ENCODE measurements around the gene MGMT.

MGMT gene

GRCh38 chr10:129594811-129595210, 127.8 kb downstream of the MGMT start:
- no peak for DNase-seq (ENCODE audit: low read depth)

GRCh38 chr10:129598413-129598812, 131.4 kb downstream of the MGMT start:
- no peak for DNase-seq (ENCODE audit: low read depth)

DNA sequence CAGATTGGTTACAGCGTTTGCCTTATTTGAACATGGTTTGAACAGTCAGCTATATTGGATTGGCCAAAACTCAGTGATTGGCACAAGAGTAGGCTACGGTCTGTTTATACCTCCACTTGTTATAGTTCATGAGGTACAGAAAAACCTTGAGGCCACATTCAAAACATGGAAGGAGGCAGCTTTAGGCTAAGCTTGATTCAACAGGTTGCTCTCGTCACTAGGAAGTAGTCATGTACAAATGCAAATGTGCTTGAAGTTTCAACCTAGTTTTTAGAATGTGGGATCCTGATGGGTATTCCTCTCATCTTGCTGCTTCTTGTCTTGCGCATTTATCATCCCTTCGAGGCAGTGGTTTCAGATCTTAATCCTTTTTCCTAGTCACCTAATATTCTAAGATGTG, 132.1 kb downstream of the MGMT start:
- no peak for DNase-seq (ENCODE audit: low read depth)

- DNase-seq (ENCODE audit: low read depth), result no peak
These were observed 134.7 kb downstream of the MGMT start for GRCh38 chr10:129601737-129602136.

GRCh38 chr10:129602938-129603535, 136.0 kb downstream of the MGMT start:
- no peak for DNase-seq (ENCODE audit: low read depth)

- no peak for DNase-seq (ENCODE audit: low read depth)
These were observed 137.4 kb downstream of the MGMT start for GRCh38 chr10:129604333-129605032.

- no peak for DNase-seq (ENCODE audit: low read depth)
These were observed 138.4 kb downstream of the MGMT start for GRCh38 chr10:129605266-129605985.

DNA sequence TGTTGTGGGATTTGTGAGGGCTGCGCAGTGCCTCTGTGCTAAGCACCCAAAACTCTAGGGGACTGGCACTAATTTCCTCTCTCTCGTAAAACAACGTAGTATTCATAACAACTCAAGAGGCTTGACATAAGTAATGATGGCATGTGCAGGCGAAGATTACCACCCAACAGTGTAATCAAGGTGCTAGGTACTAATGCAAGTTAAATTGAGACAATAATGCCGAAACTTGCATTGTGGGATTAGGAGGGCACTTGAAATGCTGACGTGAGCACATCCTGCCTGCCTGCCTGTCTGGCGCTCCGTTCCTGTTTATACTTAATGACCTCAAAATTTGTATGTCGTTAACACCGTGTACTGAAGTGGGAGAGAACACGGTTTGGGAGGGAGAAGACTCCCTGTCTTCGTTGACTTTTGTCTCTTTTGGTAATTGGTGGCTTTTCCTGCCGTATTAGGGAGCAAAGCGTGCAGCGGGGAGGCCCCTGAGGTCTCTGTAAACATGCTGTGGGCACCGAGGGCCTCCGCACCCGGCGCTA, 139.0 kb downstream of the MGMT start:
- DNase-seq (ENCODE audit: low read depth), result no peak

- no peak for DNase-seq (ENCODE audit: low read depth)
These were observed 140.6 kb downstream of the MGMT start for GRCh38 chr10:129607607-129608109.

DNA sequence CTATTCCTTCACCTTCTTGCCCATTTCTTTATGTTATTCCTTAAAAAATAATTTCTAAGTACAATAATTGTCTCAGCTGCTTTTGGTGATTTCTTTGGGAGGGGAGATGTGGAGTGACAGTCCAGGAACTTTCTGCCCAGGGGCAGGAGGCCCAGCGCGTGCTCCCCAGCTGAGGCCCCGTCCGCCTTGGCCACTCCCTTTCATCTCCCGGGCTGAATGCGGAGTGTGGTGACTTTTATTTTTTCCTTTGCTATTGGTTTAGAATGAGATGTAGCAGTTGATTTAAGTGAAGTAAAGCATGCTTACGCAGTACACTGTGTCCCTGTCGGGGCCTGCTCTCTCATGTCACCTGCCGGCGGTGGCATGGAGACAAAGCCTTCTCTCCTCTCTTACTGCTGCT, 141.6 kb downstream of the MGMT start:
- DNase-seq (ENCODE audit: low read depth), result no peak

GRCh38 chr10:129609551-129609950, 142.5 kb downstream of the MGMT start:
- DNase-seq (ENCODE audit: low read depth), result no peak

DNA sequence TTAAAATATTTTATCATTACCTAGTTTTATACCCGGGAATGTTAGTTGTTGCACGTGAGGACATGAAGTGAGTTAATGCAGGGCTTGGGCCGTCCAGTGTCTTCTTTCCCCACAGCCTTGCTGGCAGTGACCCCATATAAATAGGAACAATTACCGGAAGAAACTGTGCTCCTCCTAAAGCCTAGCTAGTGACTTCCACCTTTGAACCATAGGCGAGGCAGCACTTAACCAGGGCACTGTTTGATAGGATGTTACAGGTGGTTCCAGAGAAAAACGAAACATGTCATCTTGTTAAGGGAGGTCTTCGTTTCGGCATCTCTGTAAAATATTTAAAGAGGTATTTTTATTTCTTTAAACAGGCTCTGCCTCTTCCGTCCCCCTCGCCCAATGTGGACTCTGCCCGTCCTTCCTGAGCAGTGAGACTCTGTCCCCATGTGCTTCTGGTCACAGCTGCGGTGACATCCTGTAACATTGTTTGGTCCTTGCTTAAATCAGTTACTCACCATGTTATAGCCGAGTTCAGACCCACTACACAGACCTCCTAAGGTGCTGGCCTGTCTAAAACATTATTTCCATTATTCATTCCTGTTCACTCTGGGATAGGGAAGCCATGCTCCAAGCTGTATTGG, 145.6 kb downstream of the MGMT start:
- no peak for DNase-seq (ENCODE audit: low read depth)

GRCh38 chr10:129613377-129613980, 146.4 kb downstream of the MGMT start:
- no peak for DNase-seq (ENCODE audit: low read depth)

GRCh38 chr10:129614341-129614740, 147.3 kb downstream of the MGMT start:
- DNase-seq (ENCODE audit: low read depth), result no peak

GRCh38 chr10:129615381-129615780, 148.3 kb downstream of the MGMT start:
- no peak for DNase-seq (ENCODE audit: low read depth)

GRCh38 chr10:129615921-129616525, 149.0 kb downstream of the MGMT start:
- DNase-seq (ENCODE audit: low read depth), result no peak

DNA sequence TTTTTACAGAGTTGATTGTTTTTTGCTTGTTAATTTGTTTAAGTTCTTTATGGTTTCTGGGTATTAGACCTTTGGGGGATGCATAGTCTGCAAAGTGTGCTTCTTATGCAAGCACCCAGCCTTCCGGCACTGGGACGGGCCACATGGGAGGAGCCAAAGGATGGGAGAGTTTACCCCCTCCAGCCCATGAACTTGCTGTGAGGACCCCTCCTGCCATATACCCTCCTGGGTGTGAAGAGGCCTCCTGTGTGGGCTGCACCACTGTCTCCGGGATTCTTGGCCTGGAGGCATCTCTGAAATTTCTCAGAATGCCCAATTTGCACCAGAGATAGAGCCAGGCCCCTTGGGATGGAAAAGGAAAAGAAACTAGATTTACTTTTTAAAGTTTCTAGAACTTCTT, 150.7 kb downstream of the MGMT start:
- DNase-seq (ENCODE audit: low read depth), result no peak

GRCh38 chr10:129621062-129621461, 154.0 kb downstream of the MGMT start:
- DNase-seq (ENCODE audit: low read depth), result no peak

DNA sequence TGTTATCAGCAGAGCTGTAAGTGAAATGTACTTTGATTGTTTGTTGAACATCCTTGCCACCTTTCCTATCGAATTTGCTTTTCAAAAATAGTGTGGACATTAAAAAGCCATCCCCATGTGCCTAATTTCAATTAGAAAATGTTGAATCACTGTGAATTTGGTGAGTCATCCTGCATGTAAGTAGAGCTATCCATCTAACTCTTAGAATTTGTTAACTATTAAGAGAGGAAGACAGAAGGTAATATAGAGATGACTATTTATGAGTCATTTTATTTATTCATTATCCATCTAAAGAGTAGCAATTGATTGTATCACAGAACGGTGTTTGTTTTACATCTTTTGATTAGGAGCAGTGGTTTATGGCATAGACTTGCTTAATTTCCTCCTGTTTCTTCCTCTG, 154.7 kb downstream of the MGMT start:
- DNase-seq (ENCODE audit: low read depth), result no peak

DNA sequence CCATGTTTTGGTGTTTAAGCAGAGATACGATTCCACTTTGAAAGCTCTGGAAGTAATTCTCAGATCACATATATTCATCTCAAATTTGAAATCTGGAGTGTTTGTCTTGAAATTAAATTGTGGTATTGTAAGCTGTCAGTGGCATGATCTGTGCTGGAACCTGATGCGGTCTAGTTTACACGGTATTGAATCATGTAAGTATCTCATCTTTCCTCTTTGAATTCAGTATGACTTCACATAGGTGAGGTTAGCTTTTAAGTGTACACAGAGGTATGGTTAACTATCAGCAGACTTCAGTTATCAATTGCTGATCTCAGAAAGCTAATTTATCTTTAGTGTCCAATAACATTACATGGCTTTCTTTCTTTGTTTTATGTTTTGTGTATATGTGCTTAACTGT, 155.2 kb downstream of the MGMT start:
- no peak for DNase-seq (ENCODE audit: low read depth)

GRCh38 chr10:129622736-129623135, 155.7 kb downstream of the MGMT start:
- DNase-seq (ENCODE audit: low read depth), result no peak

DNA sequence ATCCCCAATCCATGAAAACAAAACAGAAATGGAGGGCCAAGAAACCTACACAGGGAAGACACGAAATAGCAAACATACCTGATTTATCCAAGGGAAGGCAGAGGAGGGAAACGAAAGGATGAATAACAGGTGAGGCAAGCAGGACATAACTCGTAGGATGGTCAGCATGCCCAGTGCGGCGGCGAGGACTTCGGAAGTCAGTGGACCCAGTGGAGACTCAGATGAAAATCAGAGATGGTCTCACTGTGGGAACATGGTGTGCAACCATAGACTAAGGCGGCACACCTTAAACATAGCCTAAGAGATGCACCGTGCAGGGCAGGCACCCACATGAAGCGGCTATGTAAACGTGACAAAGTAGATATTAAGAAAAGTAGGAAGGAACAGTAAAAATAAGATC, 157.5 kb downstream of the MGMT start:
- no peak for DNase-seq (ENCODE audit: low read depth)

All from activated T-cell treated with anti-CD3 and anti-CD28 coated beads for 24 hours (primary cell).